GM21528 (cell line): ENCODE results near the gene FAM8A1.

Source experiments
- ATAC-seq: cut with Tn5 transposase; IDR thresholded peaks from one replicate; pipeline ENCODE4 v1.9.1; 2021; ENCODE audit warnings: mild to moderate bottlenecking, moderate library complexity; ENCODE audit not compliant: unreplicated experiment, low FRiP score

The FAM8A1 gene

GRCh38 chr6:17653198-17653882 lies 53.2 kb downstream of the FAM8A1 start:
- no peak for ATAC-seq

- no peak for ATAC-seq
Observed at GRCh38 chr6:17656092-17656491, 56.0 kb downstream of the FAM8A1 start.

- no peak for ATAC-seq
Observed at GRCh38 chr6:17656644-17657043, 56.5 kb downstream of the FAM8A1 start.
